MM.1S (cell line): ENCODE data around the gene WDR26.

Experiments used
- DNase-seq: peaks from one replicate; pipeline ENCODE4 v3.0.0-alpha.2; 2015
- H2AFZ ChIP-seq: fragments of 300-600 bp; sonication (generic); 2 replicates; pipeline ENCODE4 v1.6.0; 2016; ENCODE audit warnings: antibody characterized with exemption, low read length
- H3F3A ChIP-seq: fragments of 300-600 bp; sonication (generic); 2 replicates; pipeline ENCODE4 v1.6.1; 2016; ENCODE audit warnings: mild to moderate bottlenecking, antibody characterized with exemption, low read length, moderate library complexity, mixed read lengths; ENCODE audit not compliant: insufficient read depth
- H3K27ac ChIP-seq: fragments of 300-600 bp; sonication (generic); 2 replicates; pipeline ENCODE4 v1.5.1; 2016; ENCODE audit warnings: mild to moderate bottlenecking, low read length
- H3K27me3 ChIP-seq: fragments of 300-600 bp; sonication (generic); replicated peaks from 2 replicates; pipeline ENCODE4 v1.6.0; 2016; ENCODE audit warnings: low read length; ENCODE audit not compliant: insufficient read depth
- H3K36me3 ChIP-seq: fragments of 300-600 bp; sonication (generic); replicated peaks from 2 replicates; pipeline ENCODE4 v1.6.1; 2016; ENCODE audit warnings: mild to moderate bottlenecking, low read length, mixed read lengths; ENCODE audit not compliant: insufficient read depth
- H3K4me1 ChIP-seq: fragments of 300-600 bp; sonication (generic); 2 replicates; pipeline ENCODE4 v1.6.1; 2016; ENCODE audit warnings: low read length, mixed read lengths
- H3K4me2 ChIP-seq: fragments of 300-600 bp; sonication (generic); 2 replicates; pipeline ENCODE4 v1.6.0; 2016; ENCODE audit warnings: low read depth, low read length
- H3K4me3 ChIP-seq: fragments of 300-600 bp; sonication (generic); 2 replicates; pipeline ENCODE4 v1.5.1; 2016; ENCODE audit warnings: low read length, mixed read lengths
- H3K79me2 ChIP-seq: fragments of 300-600 bp; sonication (generic); 2 replicates; pipeline ENCODE4 v1.6.1; 2016; ENCODE audit warnings: mixed run types, low read length, mixed read lengths
- H3K9ac ChIP-seq: fragments of 300-600 bp; sonication (generic); 2 replicates; pipeline ENCODE4 v1.6.1; 2016; ENCODE audit warnings: low read length, mixed read lengths
- H3K9me2 ChIP-seq: fragments of 300-600 bp; sonication (generic); replicated peaks from 2 replicates; pipeline ENCODE4 v1.6.1; 2016; ENCODE audit warnings: mild to moderate bottlenecking, low read length, mixed read lengths; ENCODE audit not compliant: insufficient read depth
- H3K9me3 ChIP-seq: fragments of 300-600 bp; sonication (generic); replicated peaks from 2 replicates; pipeline ENCODE4 v1.6.1; 2016; ENCODE audit warnings: mild to moderate bottlenecking, low read length, mixed read lengths; ENCODE audit not compliant: insufficient read depth
- H4K20me1 ChIP-seq: fragments of 300-600 bp; sonication (generic); 2 replicates; pipeline ENCODE4 v1.6.1; 2016; ENCODE audit warnings: mild to moderate bottlenecking, low read length, moderate library complexity, mixed read lengths; ENCODE audit not compliant: insufficient read depth
- CTCF ChIP-seq: fragments of 300-600 bp; sonication (generic); IDR thresholded peaks from 2 replicates; pipeline ENCODE4 v1.5.1; 2016; ENCODE audit warnings: antibody characterized with exemption, low read length, mixed read lengths
- EZH2 ChIP-seq: fragments of 300-600 bp; sonication (generic); optimal IDR thresholded peaks from 2 replicates; pipeline ENCODE3; 2017; ENCODE audit warnings: low read depth, mild to moderate bottlenecking, antibody characterized with exemption, low read length, mixed read lengths
- EZH2phosphoT487 ChIP-seq: fragments of 300-600 bp; sonication (generic); IDR thresholded peaks from 2 replicates; pipeline ENCODE4 v1.6.1; 2018; ENCODE audit warnings: antibody characterized with exemption, low read length

WDR26 gene

DNA sequence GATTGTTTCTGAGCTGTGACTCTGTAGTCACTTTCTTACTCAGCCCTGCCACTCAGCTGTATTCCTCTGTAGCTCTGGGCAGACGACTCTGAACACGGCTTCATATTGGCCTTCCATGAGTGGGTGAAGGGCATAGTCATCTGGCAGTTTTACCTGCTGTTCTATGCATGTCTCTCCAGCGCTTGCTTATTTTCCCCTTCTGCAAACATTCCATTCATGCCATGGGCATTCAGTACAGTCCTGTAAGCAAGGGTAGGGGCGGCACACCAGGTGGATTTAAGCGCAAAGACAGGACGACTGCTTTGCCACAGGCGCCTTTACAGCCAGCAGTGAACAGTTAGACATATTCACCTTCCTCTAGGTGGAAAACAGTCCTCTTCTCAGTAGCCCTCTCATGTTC is 4.4 kb upstream of the WDR26 start:
- TF ChIP-seq CTCF, result no peak
- no peak for TF ChIP-seq EZH2
- TF ChIP-seq EZH2phosphoT487, result no peak
- H3K9me2 ChIP-seq, result no peaks in the 10 kb centered on the region
- H3K4me2 ChIP-seq, result no peak overlapping the region
- H3K79me2 ChIP-seq, result peaks cover 35% of the 10 kb centered on the region
- no peak overlapping the region for H3K27ac ChIP-seq
- no peaks in the 10 kb centered on the region for H4K20me1 ChIP-seq
- H3K4me3 ChIP-seq, result no peak overlapping the region
- H3K36me3 ChIP-seq, result no peaks in the 10 kb centered on the region
- H3K9ac ChIP-seq, result no peak overlapping the region
- H3K4me1 ChIP-seq, result peaks cover 9% of the 10 kb centered on the region
- DNase-seq, result no peak
- H2AFZ ChIP-seq, result no peak overlapping the region
- H3F3A ChIP-seq, result 0 out of 2 replicates have a peak, but pooled peaks cover 12% of the 10 kb centered on the region
- H3K9me3 ChIP-seq, result no peaks in the 10 kb centered on the region
- H3K27me3 ChIP-seq, result no peaks in the 10 kb centered on the region

- Histone ChIP-seq H3K4me2 (peak overlapping the region; percentile 87), H2AFZ (no peak overlapping the region), H3K9me3 (no peaks in the 10 kb centered on the region), H3K4me1 (peaks cover 17% of the 10 kb centered on the region), H3K9ac (peak overlapping the region; percentile 86; the same call in 1 of the 2 replicates), H4K20me1 (no peaks in the 10 kb centered on the region), H3K4me3 (peak overlapping the region; percentile 84), H3F3A (peaks cover 33% of the 10 kb centered on the region), H3K27me3 (no peaks in the 10 kb centered on the region), H3K27ac (no peak overlapping the region; the same call in 1 of the 2 replicates), H3K9me2 (no peaks in the 10 kb centered on the region), H3K36me3 (no peaks in the 10 kb centered on the region), H3K79me2 (peaks cover 64% of the 10 kb centered on the region)
- no peak for TF ChIP-seq EZH2
- 0 out of 2 replicates have a peak, but pooled peaks have one; percentile 3 for TF ChIP-seq CTCF
- no peak for DNase-seq
These were observed 1.4 kb upstream of the WDR26 start for GRCh38 chr1:224435999-224436398.

GRCh38 chr1:224435318-224435763 is 744 bp upstream of the WDR26 start:
- Histone ChIP-seq H3K4me2 (peak overlapping the region; percentile 87), H3K4me3 (peak overlapping the region; percentile 84), H3K9me2 (no peaks in the 10 kb centered on the region), H3K36me3 (no peaks in the 10 kb centered on the region), H3K9ac (peak overlapping the region; percentile 86), H3K4me1 (peaks cover 23% of the 10 kb centered on the region), H3K9me3 (no peaks in the 10 kb centered on the region), H4K20me1 (no peaks in the 10 kb centered on the region), H3K79me2 (peaks cover 70% of the 10 kb centered on the region), H3K27me3 (no peaks in the 10 kb centered on the region), H3K27ac (peak overlapping the region; percentile 70), H3F3A (peaks cover 40% of the 10 kb centered on the region), H2AFZ (peak overlapping the region; percentile 97)
- TF ChIP-seq EZH2, result no peak
- no peak for TF ChIP-seq EZH2phosphoT487
- TF ChIP-seq CTCF, result no peak
- peak; percentile 56 for DNase-seq
